Measurements from ENCODE around the gene OR8G5.

Gene OR8G5

GRCh38 chr11:124294687-124295086, 38.5 kb downstream of the OR8G5 start:
- FAIRE-seq = no peak

DNA sequence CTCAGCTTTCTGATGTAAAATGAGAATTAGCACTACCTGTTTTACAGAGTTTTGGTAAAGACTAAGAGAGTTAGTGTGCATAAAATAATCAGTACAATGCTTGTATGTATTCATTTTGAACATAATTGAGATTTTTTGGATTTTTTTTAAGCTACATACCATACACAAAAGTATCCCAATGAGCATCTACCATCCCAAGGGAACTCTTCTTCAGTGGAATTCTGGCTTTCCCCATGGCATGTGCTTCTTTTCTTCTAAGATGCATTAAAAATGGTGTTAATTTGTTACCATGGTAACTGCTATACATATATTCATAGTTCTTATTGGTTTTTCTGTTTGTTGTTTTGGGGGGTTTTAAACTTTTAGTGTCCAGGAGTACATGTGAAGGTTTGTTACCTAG, 39.8 kb downstream of the OR8G5 start:
- FAIRE-seq = no peak

DNA sequence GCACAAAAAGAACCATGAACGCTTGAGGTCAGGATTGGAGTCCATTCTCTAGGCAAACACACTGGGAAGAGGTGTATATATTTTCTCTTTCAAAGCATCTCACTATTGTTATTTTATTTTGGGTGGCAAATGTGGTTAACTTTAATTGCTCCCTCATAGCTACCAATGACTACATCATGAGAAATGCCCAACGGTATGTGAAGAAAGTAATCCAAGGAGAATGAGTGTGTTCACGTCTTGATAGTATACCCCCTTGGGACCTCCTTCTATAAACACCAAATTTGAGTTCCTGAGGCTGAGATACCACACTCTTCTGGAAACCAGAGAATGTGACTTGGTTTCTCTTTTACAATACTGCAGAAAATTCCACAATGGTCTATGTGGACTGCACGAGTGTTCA, 41.7 kb downstream of the OR8G5 start:
- FAIRE-seq = no peak

DNA sequence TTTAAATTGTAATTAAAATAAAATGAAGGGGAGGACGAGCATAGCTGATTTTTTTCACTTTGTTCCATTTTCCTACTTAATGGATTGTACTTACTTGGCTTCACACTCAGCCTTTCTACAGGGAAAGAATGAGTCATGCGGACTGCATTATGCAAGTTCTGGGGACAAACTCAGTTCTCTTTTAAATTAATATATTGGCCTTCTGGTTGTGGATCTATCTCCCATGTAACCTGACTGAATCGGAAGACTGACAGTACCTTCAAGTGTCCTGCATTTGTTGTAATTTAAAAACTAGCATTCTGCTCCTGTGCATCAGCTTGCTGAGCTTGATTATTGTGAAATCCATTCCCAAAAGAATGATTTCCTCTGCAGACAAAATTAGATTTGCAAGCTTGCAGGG, 45.4 kb downstream of the OR8G5 start:
- no peak for FAIRE-seq

DNA sequence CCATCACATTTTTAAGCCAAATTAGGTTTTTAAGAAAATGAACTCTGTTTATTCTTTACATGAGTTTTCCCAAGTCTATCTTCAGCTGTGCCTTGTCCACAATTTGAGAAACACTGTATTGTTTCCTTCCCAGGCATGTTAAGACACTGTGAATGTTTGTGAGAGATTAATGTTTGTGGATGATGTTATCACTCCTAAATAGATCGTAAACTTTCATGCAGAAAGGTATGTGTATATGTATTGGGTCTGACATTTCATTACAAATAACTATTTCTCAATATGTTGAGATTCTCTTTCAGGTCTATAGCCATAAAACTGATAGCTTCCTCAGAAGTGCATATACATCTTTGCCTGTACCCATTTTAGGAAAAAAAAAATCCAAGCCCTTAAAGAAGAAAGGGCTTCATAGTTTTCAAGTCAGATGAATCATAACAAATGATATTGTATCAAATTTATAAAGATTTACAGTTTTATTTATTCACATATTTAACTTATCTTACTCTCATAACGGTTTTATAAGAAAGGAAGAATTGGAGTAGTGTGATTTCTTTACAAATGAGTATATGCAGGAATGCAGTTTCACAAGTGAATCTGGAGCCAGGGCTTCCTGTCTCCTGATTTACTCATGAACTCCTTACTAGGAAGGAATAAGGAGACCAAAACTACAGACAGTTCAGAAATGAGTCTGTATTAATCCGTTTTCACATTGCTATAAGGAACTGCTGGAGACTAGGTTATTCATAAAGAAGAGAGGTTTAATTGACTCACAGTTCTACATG, 46.4 kb downstream of the OR8G5 start:
- no peak for FAIRE-seq

- no peak for FAIRE-seq
These were observed 50.9 kb downstream of the OR8G5 start for GRCh38 chr11:124307093-124307492.

DNA sequence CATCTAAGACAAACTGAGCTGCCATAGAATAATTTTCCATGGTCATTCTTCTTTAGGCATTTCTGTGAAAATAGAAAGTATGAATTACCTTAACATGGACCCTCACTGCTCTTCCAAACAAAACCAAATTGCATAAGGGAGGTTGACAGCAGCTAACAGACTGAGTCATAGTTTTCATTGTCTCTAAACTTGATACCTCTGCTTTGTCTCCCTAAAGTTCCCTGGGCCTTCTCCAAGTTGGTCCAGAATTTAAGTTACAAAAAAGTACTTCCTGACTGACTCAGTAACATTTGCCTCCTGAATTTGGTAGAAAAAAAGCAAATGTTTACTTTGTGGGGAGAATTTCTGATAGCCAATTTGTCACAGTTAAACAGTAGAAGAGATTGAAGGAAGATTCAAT, 54.5 kb downstream of the OR8G5 start:
- FAIRE-seq = no peak

GRCh38 chr11:124311269-124311668, 55.1 kb downstream of the OR8G5 start:
- no peak for FAIRE-seq

DNA sequence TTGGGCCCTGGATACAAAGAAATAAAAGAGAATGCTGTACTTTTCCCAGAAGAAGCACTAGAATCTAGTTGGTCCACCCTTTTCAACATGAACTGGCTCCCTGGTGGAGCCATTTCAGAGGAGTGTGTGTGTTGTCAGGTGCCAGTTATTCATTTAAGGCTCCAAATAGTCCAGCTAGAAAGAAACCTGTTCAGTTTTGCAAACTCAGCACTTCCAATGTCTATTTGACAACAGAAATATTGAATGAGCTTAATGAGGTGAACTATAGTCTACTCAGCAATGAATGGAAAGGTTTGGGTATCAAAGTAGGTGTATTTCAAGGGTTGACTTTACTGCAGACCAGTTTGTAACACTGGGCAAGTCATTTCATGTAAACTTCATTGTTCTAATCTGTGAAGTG, 55.5 kb downstream of the OR8G5 start:
- FAIRE-seq = no peak

- FAIRE-seq = no peak
These were observed 57.0 kb downstream of the OR8G5 start for GRCh38 chr11:124313131-124313530.

DNA sequence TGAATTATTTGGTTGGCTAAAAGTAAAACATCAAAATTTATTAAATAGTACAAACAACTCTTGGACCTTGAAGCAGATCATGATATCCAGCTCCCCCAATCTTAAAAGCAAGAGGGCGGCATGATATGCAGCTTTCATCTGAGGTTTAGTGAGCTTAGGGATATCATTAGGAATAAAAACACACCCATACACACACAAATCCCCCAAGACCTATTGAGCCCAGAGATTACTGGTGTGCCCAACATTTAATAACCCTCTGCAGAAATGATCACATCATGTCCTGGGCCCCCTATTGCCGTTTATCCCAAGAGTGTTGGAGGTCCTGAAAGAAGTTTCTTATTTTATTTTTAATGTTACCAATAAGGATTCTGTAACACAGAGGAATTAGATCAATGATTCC, 57.7 kb downstream of the OR8G5 start, which contains the start of gene OR8D1:
Gene OR8D1, minus strand, starts transcription at position 101 of the 400 bp plus-strand sequence. CDS start 3,183 bp downstream, outside the sequence.
- no peak for FAIRE-seq

DNA sequence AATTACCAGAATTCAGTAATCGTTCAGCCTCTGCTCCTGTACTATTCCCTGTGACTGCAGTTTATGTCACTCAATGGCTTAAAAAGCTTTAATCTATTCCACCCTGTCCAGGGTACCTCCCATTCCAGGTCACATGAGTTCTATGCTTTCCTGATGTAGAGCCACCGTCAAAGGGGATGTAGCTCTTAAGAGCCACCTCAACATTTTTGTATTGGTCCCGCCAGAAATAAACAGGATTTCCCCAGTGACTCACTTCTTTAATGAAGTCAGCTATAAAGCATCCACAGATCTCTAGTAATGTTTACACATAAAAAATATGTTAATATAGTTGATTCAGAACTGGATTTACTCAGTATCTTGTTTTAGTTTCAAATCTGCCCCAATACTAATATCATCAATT, 58.9 kb downstream of the OR8G5 start:
- FAIRE-seq = no peak

Data from endometrium (tissue), 2 donors.